ENCODE results near the gene PLXND1.

- TF ChIP-seq, protein P1, sequence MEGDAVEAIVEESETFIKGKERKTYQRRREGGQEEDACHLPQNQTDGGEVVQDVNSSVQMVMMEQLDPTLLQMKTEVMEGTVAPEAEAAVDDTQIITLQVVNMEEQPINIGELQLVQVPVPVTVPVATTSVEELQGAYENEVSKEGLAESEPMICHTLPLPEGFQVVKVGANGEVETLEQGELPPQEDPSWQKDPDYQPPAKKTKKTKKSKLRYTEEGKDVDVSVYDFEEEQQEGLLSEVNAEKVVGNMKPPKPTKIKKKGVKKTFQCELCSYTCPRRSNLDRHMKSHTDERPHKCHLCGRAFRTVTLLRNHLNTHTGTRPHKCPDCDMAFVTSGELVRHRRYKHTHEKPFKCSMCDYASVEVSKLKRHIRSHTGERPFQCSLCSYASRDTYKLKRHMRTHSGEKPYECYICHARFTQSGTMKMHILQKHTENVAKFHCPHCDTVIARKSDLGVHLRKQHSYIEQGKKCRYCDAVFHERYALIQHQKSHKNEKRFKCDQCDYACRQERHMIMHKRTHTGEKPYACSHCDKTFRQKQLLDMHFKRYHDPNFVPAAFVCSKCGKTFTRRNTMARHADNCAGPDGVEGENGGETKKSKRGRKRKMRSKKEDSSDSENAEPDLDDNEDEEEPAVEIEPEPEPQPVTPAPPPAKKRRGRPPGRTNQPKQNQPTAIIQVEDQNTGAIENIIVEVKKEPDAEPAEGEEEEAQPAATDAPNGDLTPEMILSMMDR (IDR thresholded peaks at IDR 0.05): no peak
- TF ChIP-seq EP300 (IDR thresholded peaks at IDR 0.05) (no peak), POLR2A (IDR thresholded peaks at IDR 0.05) (no peak)
These were observed 31.1 kb downstream of the PLXND1 start for GRCh38 chr3:129575233-129575996.
